ENCODE data around the gene TRIM71.
"Not testable (repeated sequence)": the region's sequence is repeated elsewhere in the genome, so short reads cannot be mapped to it uniquely, and the experiment has no call there.

TRIM71 gene

DNA sequence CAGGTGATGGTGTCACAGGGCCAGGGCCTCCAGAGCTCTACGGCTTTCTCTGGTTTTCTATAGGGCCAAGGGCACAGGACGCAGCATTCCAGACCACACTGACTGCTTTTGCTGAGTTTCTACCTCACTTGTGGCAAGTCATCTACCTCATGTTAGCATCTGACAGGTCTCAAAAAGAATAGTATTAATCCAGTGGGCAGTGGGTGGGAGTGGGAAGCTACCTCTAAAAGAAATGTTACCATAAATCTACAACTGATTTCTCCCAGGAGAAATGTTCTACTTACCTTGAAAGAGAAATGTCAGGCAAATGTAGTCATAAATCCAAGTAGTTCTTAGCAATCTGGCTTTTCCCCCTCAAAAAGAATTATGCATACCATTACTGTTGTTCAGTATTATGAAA is 77.9 kb downstream of the TRIM71 start:
- DNase-seq, result no peak

DNA sequence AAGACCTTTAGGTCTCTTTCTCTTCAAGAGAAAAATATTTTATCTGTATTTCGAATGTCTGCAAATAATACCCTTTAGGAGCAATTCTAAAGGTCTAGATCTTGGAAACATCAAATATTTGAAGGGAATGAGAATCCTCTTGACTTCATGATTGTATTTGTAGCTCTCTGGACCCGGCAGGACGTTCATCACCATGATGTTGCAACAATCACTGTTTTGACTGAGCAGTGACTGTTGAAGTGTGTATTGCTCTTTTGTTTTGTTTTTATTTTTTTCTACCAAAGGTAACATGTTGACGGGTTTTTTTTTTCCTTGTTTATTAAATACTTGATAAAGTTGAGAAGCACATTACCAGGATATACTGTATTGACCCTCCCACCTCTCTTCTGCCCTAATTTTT is 78.3 kb downstream of the TRIM71 start:
- DNase-seq, result no peak

DNA sequence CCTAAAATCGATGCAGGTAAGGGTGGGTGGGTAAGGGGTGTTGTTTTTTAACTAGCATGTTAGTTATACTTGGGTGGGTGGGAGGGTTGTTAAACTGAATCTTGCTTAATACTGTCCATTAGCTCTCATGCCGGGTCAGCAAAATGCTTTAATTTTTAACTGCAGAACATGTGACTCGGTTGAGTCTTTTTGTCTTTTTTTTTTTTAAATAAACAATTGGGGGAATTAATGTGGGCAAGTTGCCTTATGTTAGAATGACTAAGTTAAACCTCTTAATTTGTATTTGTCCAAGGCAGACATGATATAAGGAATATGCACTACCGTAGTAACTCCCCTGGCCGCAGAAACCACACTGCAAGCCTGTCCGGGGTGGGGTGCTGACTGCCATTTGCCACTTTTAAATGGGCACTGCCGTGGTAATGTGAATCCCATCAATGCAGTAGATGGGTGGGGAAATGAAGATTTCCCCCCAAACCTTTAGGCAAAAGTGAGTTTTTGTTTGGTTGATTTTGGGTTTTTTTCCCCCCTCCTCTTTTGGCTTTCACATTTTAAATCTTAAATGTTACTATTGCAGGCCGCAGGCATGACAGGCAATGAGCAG is 79.3 kb downstream of the TRIM71 start:
- DNase-seq, result no peak

DNA sequence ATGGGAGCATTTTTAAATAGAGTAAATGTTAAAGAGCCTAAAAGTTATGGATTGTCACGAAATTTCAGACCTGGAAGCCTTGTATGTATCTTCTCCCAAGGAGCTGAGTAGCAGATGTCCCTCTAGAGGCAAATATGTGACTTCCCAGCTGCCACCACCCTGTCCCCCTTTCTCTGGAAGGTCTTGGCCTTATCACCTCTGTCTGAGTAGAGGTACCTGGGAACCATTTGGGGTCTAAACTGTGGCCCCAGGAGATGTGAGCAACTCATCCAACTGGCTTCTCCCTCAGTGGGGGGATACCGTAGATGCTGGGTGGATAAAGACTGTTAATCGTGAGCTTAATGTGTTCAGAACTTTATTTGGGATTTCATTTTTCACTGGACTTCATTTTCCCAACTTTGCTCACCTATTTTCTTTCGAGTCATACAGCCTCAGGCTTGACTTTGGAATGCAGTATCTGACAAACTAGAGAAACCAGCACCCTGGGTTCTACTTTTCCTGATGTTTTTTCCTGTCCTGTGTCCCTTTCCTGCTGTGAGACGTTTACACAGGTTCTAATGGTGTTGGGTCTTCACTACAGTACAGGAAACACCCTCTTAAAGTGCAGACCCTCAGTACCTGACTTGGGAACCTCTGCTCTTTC is 80.3 kb downstream of the TRIM71 start:
- DNase-seq, result no peak

DNA sequence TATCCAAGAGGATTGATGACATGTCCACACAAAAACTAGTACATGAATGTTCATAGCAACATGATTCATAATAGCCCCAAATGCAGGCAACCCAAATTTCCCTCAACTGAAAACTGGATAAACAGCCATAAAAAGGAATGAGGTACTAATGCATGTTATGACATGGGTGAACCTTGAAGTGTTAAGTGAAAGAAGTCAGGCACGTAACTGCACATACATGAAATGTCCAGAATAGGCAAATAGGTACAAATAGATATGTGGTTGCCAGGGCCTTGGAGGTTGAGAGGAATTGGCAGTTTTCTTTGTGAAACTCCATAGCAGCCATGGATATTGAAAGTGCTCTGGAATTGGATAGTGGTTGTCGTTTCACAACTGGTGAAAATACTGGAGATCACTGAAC is 81.5 kb downstream of the TRIM71 start:
- no peak for DNase-seq

DNA sequence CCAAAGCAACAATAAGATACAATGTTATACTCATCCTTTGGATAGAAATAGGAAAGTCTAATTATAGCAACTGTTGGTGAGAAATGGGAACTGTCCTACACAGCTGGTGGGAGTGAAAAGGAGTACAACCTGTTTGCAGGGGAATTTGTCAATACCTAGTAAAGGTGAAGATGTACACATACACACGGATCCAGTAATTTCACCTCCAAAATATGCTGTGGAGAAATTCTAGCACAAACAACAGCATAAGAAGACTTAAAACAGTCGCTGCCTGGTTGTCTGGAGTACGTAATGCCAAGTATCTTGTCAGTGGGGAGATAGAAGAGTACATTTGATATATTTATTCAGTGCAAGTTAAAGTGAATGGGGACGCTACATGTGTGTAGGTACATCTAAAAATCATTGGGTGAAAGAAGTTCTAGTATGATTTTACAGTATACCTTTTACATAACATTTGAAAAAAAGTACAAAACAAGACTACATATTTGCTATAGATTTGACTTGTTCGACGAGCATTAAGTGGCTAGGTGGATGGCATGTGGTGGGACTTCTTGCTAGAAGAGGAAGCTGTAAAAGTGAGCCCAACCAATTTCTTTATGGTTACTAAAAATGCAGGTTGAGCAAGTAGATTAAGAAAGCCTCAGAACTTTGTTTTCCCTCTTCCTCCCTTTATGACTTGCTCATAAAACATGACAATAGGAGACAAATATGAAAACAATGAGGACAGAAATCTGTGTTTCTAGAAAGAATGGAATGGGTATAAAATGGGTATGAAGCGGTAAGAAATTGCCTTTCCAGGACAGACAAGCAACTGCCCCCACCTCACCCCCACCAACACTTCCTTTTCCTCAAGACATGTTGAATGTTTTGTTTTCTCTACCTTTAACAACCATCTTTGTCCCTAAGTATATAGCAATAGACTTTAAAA is 83.5 kb downstream of the TRIM71 start:
- DNase-seq, result no peak

DNA sequence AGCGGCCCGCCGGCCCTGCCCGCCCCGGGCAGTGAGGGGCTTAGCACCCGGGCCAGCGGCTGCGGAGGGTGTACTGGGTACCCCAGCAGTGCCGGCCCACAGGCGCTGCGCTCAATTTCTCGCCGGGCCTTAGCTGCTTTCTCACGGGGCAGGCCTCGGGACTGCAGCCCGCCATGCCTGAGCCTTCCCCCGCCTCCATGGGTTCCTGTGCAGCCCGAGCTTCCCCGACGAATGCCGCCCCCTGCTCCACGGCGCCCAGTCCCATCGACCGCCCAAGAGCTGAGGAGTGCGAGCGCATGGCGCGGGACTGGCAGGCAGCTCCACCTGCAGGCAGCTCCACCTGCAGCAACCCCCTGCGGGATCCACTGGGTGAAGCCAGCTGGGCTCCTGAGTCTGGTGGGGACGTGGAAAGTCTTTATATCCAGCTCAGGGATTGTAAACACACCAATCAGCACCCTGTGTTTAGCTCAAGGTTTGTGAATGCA is 85.1 kb downstream of the TRIM71 start:
- not testable (repeated sequence) for DNase-seq

DNA sequence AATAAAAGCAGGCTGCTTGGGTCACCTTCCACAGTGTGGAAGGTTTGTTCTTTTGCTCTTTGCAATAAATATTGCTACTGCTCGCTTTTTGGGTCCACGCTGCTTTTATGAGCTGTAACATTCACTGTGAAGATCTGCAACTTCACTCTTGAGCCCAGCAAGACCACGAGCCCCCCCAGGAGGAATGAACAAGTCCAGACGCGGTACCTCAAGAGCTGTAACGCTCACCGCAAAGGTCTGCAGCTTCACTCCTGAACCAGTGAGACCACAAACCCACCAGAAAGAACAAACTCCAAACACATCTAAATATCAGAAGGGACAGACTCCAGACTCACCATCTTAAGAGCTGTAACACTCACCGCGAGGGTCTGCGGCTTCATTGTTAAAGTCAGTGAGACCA is 86.2 kb downstream of the TRIM71 start:
- no peak for DNase-seq

DNA sequence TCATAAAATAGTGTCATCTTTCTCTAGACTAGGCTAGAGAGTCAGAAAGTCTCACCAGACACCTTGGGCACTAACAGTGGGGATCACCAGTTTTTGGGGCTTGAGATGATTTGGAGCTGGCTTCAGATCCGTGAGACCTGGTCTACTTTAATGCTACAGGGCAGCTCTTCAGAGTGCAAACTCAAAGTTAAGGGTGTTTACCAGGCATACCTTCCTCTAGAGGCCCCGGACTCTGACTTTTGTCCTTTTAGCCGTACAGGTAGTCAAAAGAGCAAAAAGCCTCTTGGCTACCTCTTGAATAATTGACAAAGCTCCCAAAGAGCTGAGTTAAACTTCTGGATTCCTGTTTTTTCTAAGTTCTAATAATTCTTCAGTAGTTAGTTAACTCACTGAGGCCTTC is 92.2 kb downstream of the TRIM71 start:
- no peak for DNase-seq

DNA sequence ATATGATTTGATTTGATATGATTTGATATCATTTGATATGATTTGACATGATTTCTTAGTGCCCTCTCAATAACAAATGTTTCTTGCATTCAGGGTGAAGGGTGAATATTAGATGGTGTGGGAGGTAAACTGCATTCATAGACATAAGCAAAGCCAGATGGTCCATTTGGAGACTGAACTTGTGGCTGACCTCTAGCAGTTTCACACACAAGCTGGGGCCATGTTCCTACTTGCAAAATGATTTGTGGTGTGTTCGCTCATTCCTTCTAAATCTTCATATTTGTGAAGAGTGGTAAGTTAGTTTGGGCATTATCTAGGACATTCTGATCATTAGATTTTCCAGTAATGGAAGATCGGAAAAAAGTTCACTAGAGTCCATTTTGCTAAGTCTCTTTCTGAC is 93.2 kb downstream of the TRIM71 start:
- no peak for DNase-seq

DNA sequence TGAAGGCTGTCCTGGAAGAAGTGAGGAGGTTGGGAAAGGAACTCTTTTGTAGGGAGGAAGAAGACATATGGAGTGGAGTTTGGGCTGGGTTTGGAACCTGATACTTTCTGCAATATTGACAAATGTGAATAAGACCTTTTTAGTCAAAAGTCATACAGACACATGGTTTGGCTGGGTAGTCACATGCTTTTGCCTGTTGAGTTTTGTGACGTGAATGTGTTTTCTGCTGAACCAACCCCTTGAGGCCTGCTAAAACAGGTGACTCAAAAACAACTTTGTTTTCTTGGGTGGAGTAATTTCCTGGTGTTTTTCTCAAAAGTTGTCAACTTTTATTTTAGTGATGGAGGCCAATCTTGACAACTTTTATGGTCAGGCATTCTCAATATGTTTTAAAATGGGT is 94.2 kb downstream of the TRIM71 start:
- DNase-seq, result no peak

DNA sequence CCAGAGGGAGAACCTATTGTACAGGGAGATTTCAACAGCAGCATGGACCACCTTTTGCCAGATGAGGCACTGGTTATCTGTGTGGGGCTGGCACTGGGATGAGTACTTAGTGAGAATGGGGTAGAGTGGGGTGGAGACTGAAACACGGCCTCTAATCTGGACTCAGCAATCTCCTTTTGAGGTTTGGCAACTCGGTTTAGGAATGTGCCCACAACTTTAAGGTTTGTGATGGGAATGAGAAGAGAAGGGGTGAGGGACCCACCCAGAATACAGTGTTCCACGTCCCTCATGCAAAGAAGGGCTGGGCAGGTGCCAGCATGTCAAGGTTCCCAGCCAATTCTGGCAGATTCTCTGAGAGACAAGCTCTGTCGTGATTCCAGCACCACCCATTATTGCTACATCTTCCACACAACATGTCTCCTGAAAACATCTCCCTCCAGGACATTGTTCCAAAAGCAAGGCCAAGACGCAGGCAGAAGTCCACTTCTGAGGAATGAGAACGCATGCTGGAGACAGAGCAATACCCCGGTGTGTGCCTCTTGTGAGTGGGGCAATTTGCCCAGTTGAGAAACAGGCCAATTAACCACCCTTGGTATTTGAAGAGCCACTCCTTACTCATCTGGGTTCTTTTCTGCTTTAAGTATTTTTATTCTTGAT is 96.1 kb downstream of the TRIM71 start:
- DNase-seq, result no peak

DNA sequence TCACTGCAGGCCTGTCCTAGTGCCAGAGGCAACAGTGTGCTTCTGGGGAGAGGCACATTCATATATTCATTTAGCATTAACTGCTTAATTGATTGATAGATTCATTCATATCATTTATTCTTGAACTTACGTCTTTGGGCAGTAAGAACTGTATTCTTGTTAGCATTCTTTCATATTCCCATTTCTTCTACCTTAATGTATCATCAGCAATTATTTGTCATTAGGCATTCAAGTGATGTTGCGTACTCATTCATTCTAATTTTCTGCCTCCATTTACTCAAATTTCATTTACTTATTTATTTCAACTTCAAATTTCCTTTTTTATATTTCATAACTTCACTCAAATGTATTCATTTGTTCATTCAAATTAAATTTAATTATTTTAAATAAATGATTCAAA is 102.1 kb downstream of the TRIM71 start:
- DNase-seq, result no peak

DNA sequence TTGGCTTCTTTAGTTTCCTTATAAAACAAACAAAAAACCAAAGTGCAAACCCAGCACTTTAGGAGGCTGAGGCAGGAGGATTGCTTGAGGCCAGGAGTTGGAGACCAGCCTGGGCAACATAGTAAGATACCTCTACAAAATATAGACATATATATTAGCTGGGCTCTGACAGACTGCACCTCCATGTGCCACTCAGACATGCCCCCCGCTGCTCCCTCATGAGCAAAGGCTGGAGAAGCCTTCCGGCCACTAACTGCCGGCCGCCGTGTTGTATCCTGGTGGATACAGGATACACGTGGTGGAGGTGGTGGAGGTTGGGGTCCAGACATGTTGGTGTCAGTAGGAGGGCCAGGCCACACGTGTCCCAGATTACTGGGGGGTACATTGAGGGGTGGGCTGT is 104.3 kb downstream of the TRIM71 start:
- no peak for DNase-seq

DNA sequence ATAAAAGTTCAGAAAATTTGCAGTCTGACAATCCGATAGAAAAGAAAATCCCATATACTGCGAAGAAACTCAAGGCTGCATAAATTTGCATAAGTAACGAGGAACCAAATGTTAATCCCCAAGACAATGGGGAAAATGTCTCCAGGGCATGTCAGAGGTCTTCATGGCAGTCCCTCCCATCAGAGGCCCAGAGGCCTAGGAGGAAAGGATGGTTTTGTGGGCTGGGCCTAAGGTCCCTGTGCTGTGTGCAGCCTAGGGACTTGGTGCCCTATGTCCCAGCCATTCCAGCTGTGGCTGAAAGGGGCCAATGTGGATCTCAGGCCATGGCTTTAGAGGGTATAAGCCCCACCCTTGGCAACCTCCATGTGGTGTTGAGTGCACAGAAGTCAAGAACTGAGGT is 112.4 kb downstream of the TRIM71 start:
- no peak for DNase-seq

DNA sequence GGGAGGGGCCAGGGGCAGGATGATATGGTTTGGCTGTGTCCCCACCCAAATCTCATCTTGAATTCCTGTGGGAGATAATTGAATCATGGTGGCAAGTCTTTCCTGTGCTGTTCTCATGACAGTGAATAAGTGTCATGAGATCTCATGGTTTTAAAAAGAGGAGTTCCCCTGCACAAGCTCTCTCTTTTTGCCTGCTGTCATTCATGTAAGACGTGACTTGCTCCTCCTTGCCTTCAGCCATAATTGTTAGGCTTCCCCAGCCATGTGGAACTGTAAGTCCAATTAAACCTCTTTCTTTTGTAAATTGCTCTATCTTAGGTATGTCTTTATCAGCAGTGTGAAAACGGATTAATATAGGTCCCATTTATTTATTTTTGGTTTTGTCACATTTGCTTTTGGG is 113.5 kb downstream of the TRIM71 start:
- DNase-seq, result not testable (repeated sequence)

DNA sequence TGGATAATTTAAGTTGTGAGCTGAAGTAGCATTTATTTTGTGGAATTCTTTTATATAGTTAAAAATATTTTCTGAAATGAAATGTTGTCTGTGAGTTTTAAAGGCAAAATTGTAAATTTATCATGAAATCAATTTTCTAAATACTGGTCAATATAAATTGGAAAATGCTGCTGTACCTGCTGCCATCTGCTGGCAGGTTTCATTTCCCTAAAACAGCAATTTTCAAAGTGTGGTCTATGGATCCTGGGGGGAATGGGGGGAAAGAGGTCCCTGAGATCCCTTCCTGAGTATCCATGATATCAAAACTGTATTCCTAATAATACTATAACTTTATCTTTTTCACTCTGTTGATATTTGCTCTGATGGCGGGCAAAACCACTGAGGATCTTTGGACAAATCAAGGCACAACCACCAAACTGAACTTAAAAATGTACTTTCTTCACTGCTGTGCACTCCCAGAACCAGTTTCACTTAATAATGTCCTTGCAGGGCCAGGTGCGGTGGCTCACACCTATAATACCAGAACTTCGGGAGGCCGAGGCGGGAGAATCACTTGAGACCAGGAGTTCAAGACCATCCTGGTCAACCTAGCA is 116.4 kb downstream of the TRIM71 start:
- DNase-seq, result no peak

DNA sequence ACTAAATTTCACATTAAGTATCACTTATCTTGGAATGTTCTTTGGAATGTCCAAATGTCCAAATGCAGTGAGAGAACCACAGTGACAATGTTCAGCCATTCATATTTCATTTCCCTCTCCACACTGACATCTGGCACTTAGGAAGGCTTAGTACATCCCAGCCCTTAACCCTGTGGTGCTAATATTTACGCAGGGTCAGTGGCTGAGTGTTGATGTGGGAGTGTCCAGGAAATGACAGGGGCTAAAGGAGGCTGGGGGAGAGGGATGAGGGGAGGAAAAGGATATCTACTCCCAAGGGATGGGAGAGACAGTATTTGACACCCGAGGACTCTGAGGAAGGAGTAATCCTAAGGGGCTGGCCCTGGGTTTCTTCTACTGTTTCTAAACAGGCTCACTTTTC is 119.5 kb downstream of the TRIM71 start:
- no peak for DNase-seq

DNA sequence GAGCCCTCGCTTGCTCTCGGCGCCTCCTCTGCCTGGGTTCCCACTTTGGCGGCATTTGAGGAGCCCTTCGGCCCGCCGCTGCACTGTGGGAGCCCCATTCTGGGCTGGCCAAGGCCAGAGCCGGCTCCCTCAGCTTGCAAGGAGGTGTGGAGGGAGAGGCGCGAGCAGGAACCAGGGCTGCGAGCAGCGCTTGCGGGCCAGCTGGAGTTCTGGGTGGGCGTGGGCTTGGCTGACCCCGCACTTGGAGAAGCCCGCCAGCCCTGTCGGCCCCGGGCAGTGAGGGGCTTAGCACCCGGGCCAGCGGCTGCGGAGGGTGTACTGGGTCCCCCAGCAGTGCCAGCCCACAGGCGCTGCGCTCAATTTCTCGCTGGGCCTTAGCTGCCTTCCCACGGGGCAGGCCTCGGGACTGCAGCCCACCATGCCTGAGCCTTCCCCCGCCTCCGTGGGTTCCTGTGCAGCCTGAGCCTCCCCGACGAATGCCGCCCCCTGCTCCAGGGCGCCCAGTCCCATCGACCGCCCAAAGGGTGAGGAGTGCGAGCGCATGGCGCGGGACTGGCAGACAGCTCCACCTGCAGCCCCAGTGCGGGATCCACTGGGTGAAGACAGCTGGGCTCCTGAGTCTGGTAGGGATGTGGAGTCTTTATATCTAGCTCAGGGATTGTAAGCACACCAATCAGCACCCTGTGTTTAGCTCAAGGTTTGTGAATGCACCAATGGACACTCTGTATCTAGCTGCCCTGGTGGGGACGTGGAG is 121.9 kb downstream of the TRIM71 start:
- DNase-seq, result not testable (repeated sequence)

DNA sequence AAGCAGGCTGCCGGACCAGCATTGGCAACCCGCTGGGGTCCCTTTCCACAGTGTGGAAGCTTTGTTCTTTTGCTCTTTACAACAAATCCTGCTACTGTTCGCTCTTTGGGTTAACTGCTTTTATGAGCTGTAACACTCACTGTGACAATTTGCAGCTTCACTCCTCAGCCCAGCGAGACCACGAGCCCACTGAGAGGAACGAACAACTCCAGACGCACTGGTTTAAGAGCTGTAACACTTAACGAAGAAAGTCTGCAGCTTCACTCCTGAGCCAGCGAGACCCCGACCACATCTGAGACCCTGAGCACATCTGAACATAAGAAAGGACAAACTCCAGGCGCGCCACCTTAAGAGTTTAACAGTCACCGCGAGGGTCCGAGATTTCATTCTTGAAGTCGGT is 122.9 kb downstream of the TRIM71 start:
- no peak for DNase-seq

DNA sequence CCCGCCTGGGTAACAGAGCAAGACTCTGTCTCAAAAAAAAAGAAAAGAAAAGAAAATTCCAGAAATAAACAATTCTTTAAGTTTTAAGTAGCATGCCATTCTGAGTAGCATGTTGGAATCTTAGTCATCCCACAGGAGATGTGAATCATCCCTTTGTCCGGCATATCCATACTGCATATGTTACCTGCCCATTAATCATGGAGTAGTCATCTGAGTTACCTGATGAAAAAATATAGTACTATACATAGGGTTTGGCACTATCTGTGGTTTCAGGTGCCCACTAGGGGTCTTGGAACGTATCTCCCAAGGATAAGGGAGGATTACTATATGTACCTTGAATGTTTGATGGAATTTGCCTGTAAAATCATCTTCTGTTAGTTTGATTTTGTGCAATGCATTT is 127.3 kb downstream of the TRIM71 start:
- DNase-seq, result no peak

DNA sequence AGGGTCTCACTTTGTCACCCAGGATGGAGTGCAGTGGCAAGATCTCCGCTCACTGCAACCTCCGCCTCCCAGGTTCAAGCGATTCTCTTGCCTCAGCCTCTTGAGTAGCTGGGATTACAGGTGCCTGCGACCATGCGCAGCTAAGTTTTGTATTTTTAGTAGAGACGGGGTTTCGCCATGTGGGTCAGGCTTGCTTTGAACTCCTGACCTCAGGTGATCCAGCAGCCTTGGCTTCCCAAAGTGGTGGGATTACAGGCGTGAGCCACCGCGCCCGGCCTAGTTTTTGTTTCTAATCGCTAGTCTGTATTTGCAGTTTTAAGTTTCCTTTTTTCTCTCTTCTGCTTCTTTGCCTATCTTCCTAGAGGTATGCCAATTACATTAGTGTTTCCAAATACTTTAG is 127.8 kb downstream of the TRIM71 start:
- DNase-seq, result not testable (repeated sequence)
